HG02852 (cell line): ENCODE measurements around the gene CCNJ.
A peak's percentile ranks its signal among the peaks of the same experiment; 100 is the strongest.
"Not testable (repeated sequence)": the region's sequence is repeated elsewhere in the genome, so short reads cannot be mapped to it uniquely, and the experiment has no call there.

Source experiments
- ATAC-seq: cut with Tn5 transposase; IDR thresholded peaks from one replicate; pipeline ENCODE4 v1.9.1; 2021; ENCODE audit warnings: mild to moderate bottlenecking, moderate library complexity; ENCODE audit not compliant: unreplicated experiment

CCNJ gene

GRCh38 chr10:96043033-96043892, at the start of gene CCNJ:
Gene CCNJ, plus strand, starts transcription at chr10:96043583. Its CDS starts 811 bp downstream, at chr10:96044394.
- peak; percentile 86 for ATAC-seq

- not testable (repeated sequence) for ATAC-seq
Measured at GRCh38 chr10:95994376-95994775, 49.0 kb upstream of the CCNJ start.

GRCh38 chr10:95998255-95998784, 45.1 kb upstream of the CCNJ start:
- ATAC-seq, result no peak

- no peak for ATAC-seq
Measured at GRCh38 chr10:96013956-96014355, 29.4 kb upstream of the CCNJ start.

- no peak for ATAC-seq
Measured at GRCh38 chr10:96014473-96015102, 28.8 kb upstream of the CCNJ start.

- ATAC-seq, result peak; percentile 72
Measured at GRCh38 chr10:96017191-96017687, 26.1 kb upstream of the CCNJ start.

GRCh38 chr10:96021332-96021731, 22.1 kb upstream of the CCNJ start:
- ATAC-seq, result no peak

- ATAC-seq, result no peak
Measured at GRCh38 chr10:96022739-96023138, 20.6 kb upstream of the CCNJ start.

- ATAC-seq, result no peak
Measured at GRCh38 chr10:96023168-96023567, 20.2 kb upstream of the CCNJ start.

- no peak for ATAC-seq
Measured at GRCh38 chr10:96025566-96025965, 17.8 kb upstream of the CCNJ start.

- no peak for ATAC-seq
Measured at GRCh38 chr10:96034625-96035024, 8.8 kb upstream of the CCNJ start.

- ATAC-seq, result no peak
Measured at GRCh38 chr10:96038476-96039387, 4.7 kb upstream of the CCNJ start.

GRCh38 chr10:96041146-96041545, 2.2 kb upstream of the CCNJ start:
- no peak for ATAC-seq

- peak; percentile 38 for ATAC-seq
Measured at GRCh38 chr10:96043893-96044715, 721 bp downstream of the CCNJ start.

GRCh38 chr10:96044736-96045135, 1.4 kb downstream of the CCNJ start:
- ATAC-seq, result no peak

- ATAC-seq, result no peak
Measured at GRCh38 chr10:96046546-96046945, 3.2 kb downstream of the CCNJ start.

- ATAC-seq, result no peak
Measured at GRCh38 chr10:96047004-96047649, 3.7 kb downstream of the CCNJ start.

GRCh38 chr10:96047925-96048324, 4.5 kb downstream of the CCNJ start:
- ATAC-seq, result not testable (repeated sequence)

- no peak for ATAC-seq
Measured at GRCh38 chr10:96049340-96049739, 6.0 kb downstream of the CCNJ start.
